ENCODE results near the gene CLDN8. TPM values are rescaled to one million over a fixed set of nuclear protein-coding genes. Genes with fewer than 3 reads are reported as not detected.

Gene CLDN8
- total RNA-seq, 1 donor from 2014 or later: not detected

DNA sequence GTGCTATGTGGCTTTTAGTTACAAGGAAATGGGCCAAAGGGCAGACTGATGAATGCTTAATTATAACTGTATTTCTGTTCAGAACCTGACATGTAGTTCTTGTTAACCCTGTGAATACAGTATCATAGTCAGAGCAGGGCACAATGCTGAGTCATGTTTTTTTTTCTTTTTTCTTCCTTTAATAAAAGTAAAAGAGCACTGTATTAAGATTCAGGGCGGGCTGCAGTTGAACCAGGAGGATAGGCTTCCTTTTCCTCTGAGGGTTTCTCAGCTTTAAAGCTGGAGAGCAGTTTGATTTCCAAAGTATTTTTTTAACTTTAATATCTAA lies 8.7 kb downstream of the CLDN8 start:
- peak overlapping the region; percentile 50 for H2AFZ ChIP-seq (ENCODE audit: low read depth, low read length)
- peaks cover 2% of the 10 kb centered on the region for H3K9me3 Mint-ChIP-seq (ENCODE audit: unreplicated experiment)
- H4K20me1 ChIP-seq (ENCODE audit: insufficient read depth, low read length): no peaks in the 10 kb centered on the region
- no peaks in the 10 kb centered on the region for H3K27me3 ChIP-seq (ENCODE audit: insufficient read depth, low read length)
- peak overlapping the region; percentile 39 for H3K4me2 ChIP-seq (ENCODE audit: low read length)
- H3K27me3 Mint-ChIP-seq (ENCODE audit: low read depth, unreplicated experiment): no peaks in the 10 kb centered on the region
- H3K4me1 Mint-ChIP-seq (ENCODE audit: low read depth, unreplicated experiment): peaks cover 10% of the 10 kb centered on the region
- FAIRE-seq (no peak), DNase-seq (ENCODE audit: low read depth) (no peak)
- no peaks in the 10 kb centered on the region for H3K36me3 ChIP-seq (ENCODE audit: insufficient read depth, low read length)
- peak overlapping the region; percentile 93 for H3K27ac Mint-ChIP-seq (ENCODE audit: unreplicated experiment)
- H3K27ac ChIP-seq (ENCODE audit: low read depth, low read length): peak overlapping the region; percentile 11
- H3K36me3 Mint-ChIP-seq (ENCODE audit: low read depth, unreplicated experiment): no peaks in the 10 kb centered on the region
- H3K9me3 ChIP-seq (ENCODE audit: insufficient read depth, low read depth, low read length): no peaks in the 10 kb centered on the region
- no peak overlapping the region for H3K9ac ChIP-seq (ENCODE audit: low read length)
- no peak for TF ChIP-seq EZH2 (IDR thresholded peaks at IDR 0.05; ENCODE audit: insufficient read depth, low read length)
- TF ChIP-seq CTCF (IDR thresholded peaks at IDR 0.05; ENCODE audit: insufficient read depth, low read depth, low read length): no peak
- no peaks in the 10 kb centered on the region for H3K4me1 ChIP-seq (ENCODE audit: insufficient read depth, low read length)
- H3K4me3 Mint-ChIP-seq (ENCODE audit: unreplicated experiment): no peak overlapping the region
- H3K79me2 ChIP-seq (ENCODE audit: insufficient read depth, low read length): no peaks in the 10 kb centered on the region
- no peak overlapping the region for H3K4me3 ChIP-seq (ENCODE audit: insufficient read depth, low read depth, low read length)

DNA sequence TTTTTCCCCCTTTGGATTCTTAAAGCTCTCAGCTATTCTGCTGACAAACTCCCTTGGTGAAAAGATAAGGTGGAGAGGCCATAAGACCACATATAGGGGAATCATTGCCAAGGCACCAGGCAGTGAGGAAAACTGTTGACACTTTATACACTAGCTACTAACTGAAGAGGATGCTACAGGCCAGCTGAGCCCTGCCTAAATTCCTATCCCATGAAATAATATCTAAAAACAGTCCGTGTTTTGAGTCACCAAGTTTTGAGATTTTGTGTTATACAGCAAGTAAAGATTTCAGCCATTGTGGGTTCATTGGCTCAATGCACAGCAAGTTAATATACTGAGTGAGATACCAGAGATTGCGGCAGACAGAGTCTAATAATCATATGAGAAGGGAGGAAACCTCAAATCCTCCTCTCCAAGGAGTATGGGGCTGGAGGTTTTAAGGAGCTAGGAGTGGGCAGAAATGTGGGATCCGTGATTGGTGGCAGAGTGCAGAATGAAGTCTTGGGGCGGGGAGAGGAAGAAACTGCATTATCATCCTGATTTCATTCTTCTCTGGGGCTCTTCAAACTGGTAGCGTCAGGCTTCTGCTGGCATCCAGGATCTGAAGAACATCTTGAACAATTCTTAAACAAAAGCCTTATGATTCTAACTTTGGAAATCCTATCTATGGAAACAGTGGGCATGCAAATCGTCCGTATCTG lies 9.2 kb downstream of the CLDN8 start:
- Histone ChIP-seq H3K4me3 (ENCODE audit: insufficient read depth, low read depth, low read length) (no peak overlapping the region), H3K27me3 (ENCODE audit: insufficient read depth, low read length) (no peaks in the 10 kb centered on the region), H4K20me1 (ENCODE audit: insufficient read depth, low read length) (no peaks in the 10 kb centered on the region), H3K79me2 (ENCODE audit: insufficient read depth, low read length) (no peaks in the 10 kb centered on the region), H3K4me1 (ENCODE audit: insufficient read depth, low read length) (no peaks in the 10 kb centered on the region), H3K9me3 (ENCODE audit: insufficient read depth, low read depth, low read length) (no peaks in the 10 kb centered on the region), H3K36me3 (ENCODE audit: insufficient read depth, low read length) (no peaks in the 10 kb centered on the region), H3K9ac (ENCODE audit: low read length) (no peak overlapping the region), H2AFZ (ENCODE audit: low read depth, low read length) (peak overlapping the region; percentile 50), H3K27ac (ENCODE audit: low read depth, low read length) (peak overlapping the region; percentile 11), H3K4me2 (ENCODE audit: low read length) (peak overlapping the region; percentile 39)
- H3K27ac Mint-ChIP-seq (ENCODE audit: unreplicated experiment): peak overlapping the region; percentile 93
- H3K4me1 Mint-ChIP-seq (ENCODE audit: low read depth, unreplicated experiment): peaks cover 10% of the 10 kb centered on the region
- no peak for FAIRE-seq
- H3K4me3 Mint-ChIP-seq (ENCODE audit: unreplicated experiment): no peak overlapping the region
- DNase-seq (ENCODE audit: low read depth): peak; percentile 3
- peaks cover 2% of the 10 kb centered on the region for H3K9me3 Mint-ChIP-seq (ENCODE audit: unreplicated experiment)
- no peak for TF ChIP-seq EZH2 (IDR thresholded peaks at IDR 0.05; ENCODE audit: insufficient read depth, low read length)
- TF ChIP-seq CTCF (IDR thresholded peaks at IDR 0.05; ENCODE audit: insufficient read depth, low read depth, low read length): no peak
- H3K36me3 Mint-ChIP-seq (ENCODE audit: low read depth, unreplicated experiment): no peaks in the 10 kb centered on the region
- no peaks in the 10 kb centered on the region for H3K27me3 Mint-ChIP-seq (ENCODE audit: low read depth, unreplicated experiment)

DNA sequence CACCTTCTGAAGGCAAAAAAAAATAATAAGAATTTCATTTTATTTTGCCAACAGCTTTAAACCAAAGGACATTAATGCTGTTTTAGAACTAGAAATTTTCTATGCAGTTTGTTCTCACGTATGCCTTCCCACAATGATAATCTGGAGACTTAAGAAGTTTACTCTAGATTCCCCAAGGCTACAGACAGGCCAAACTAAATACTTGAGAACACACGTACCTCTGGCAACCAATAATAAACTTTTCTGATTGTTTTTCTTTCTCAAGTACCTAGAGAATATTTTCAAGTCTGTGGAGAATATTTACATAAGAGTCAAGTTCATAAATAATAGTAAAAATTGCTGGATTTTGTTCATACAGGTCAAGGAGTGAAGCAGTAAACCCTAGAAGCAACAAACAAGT lies 15.9 kb downstream of the CLDN8 start:
- Mint-ChIP-seq H3K27me3 (ENCODE audit: low read depth, unreplicated experiment) (no peaks in the 10 kb centered on the region), H3K4me3 (ENCODE audit: unreplicated experiment) (no peak overlapping the region), H3K36me3 (ENCODE audit: low read depth, unreplicated experiment) (no peaks in the 10 kb centered on the region), H3K27ac (ENCODE audit: unreplicated experiment) (no peak overlapping the region), H3K9me3 (ENCODE audit: unreplicated experiment) (peaks cover 3% of the 10 kb centered on the region), H3K4me1 (ENCODE audit: low read depth, unreplicated experiment) (no peaks in the 10 kb centered on the region)
- Histone ChIP-seq H3K9ac (ENCODE audit: low read length) (no peak overlapping the region), H3K9me3 (ENCODE audit: insufficient read depth, low read depth, low read length) (no peaks in the 10 kb centered on the region), H3K36me3 (ENCODE audit: insufficient read depth, low read length) (no peaks in the 10 kb centered on the region), H2AFZ (ENCODE audit: low read depth, low read length) (no peak overlapping the region), H3K4me1 (ENCODE audit: insufficient read depth, low read length) (no peaks in the 10 kb centered on the region), H4K20me1 (ENCODE audit: insufficient read depth, low read length) (no peaks in the 10 kb centered on the region), H3K27me3 (ENCODE audit: insufficient read depth, low read length) (no peaks in the 10 kb centered on the region), H3K4me3 (ENCODE audit: insufficient read depth, low read depth, low read length) (no peak overlapping the region), H3K4me2 (ENCODE audit: low read length) (no peak overlapping the region), H3K79me2 (ENCODE audit: insufficient read depth, low read length) (no peaks in the 10 kb centered on the region), H3K27ac (ENCODE audit: low read depth, low read length) (no peak overlapping the region)
- FAIRE-seq (no peak), DNase-seq (ENCODE audit: low read depth) (no peak)
- TF ChIP-seq CTCF (IDR thresholded peaks at IDR 0.05; ENCODE audit: insufficient read depth, low read depth, low read length): no peak
- TF ChIP-seq EZH2 (IDR thresholded peaks at IDR 0.05; ENCODE audit: insufficient read depth, low read length): no peak

All from astrocyte (in vitro differentiated cells and primary cell).